HG03439 (cell line): Measurements from ENCODE around the gene ADRA2B.
"Not testable (repeated sequence)": the region's sequence is repeated elsewhere in the genome, so short reads cannot be mapped to it uniquely, and the experiment has no call there.

ENCODE experiments used
- ATAC-seq: cut with Tn5 transposase; IDR thresholded peaks from one replicate; pipeline ENCODE4 v1.9.1; 2021; ENCODE audit warnings: mild to moderate bottlenecking, moderate library complexity; ENCODE audit not compliant: unreplicated experiment

Gene ADRA2B

GRCh38 chr2:96071977-96072491 lies 44.3 kb downstream of the ADRA2B start:
- not testable (repeated sequence) for ATAC-seq

GRCh38 chr2:96071087-96071976 lies 45.0 kb downstream of the ADRA2B start:
- not testable (repeated sequence) for ATAC-seq

- ATAC-seq: not testable (repeated sequence)
These were observed 46.0 kb downstream of the ADRA2B start for GRCh38 chr2:96070351-96070750.

- not testable (repeated sequence) for ATAC-seq
These were observed 46.5 kb downstream of the ADRA2B start for GRCh38 chr2:96069878-96070277.

- ATAC-seq: not testable (repeated sequence)
These were observed 48.3 kb downstream of the ADRA2B start for GRCh38 chr2:96067902-96068581.

- ATAC-seq: not testable (repeated sequence)
These were observed 49.2 kb downstream of the ADRA2B start for GRCh38 chr2:96067098-96067660.

GRCh38 chr2:96066511-96066910 lies 49.9 kb downstream of the ADRA2B start:
- ATAC-seq: not testable (repeated sequence)

GRCh38 chr2:96065954-96066353 lies 50.4 kb downstream of the ADRA2B start:
- not testable (repeated sequence) for ATAC-seq

- ATAC-seq: no peak
These were observed 50.9 kb downstream of the ADRA2B start for GRCh38 chr2:96065381-96065930.

- not testable (repeated sequence) for ATAC-seq
These were observed 51.6 kb downstream of the ADRA2B start for GRCh38 chr2:96064760-96065159.

- ATAC-seq: not testable (repeated sequence)
These were observed 52.2 kb downstream of the ADRA2B start for GRCh38 chr2:96064047-96064675.

GRCh38 chr2:96063116-96063899 lies 53.1 kb downstream of the ADRA2B start:
- not testable (repeated sequence) for ATAC-seq
